GOT3 (cell line): ENCODE data around the gene TMEM14A.

Experiments used
- DNase-seq: peaks from one replicate; lab custom pipeline; 2025; ENCODE audit warnings: mixed read lengths; lab: John Stamatoyannopoulos, UW

Gene TMEM14A

GRCh38 chr6:52736145-52736544 is 65.2 kb downstream of the TMEM14A start:
- no peak for DNase-seq
